Measurements from ENCODE around the gene SPRED1.

SPRED1 gene

DNA sequence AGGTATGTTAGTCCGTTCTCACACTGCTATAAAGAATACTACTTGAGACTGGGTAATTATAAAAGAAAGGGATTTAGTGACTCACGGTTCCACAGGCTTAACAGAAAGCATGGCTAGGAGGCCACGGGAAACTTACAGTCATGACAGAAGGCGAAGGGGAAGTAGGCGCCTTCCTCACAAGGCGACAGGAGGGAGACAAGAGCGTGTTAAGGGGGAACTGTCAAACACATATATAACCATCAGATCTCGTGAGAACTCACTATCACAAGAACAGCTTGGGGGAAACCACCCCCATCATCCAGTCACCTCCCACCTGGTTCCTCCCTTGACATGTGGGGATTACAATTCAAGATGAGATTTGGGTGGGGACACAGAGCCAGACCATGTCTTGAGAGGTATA is 30.4 kb downstream of the SPRED1 start:
- no peak for DNase-seq (ENCODE audit: low read depth)

- no peak for DNase-seq (ENCODE audit: low read depth)
These were observed 32.8 kb downstream of the SPRED1 start for GRCh38 chr15:38285456-38285855.

- no peak for DNase-seq (ENCODE audit: low read depth)
These were observed 41.5 kb downstream of the SPRED1 start for GRCh38 chr15:38294126-38294525.

DNA sequence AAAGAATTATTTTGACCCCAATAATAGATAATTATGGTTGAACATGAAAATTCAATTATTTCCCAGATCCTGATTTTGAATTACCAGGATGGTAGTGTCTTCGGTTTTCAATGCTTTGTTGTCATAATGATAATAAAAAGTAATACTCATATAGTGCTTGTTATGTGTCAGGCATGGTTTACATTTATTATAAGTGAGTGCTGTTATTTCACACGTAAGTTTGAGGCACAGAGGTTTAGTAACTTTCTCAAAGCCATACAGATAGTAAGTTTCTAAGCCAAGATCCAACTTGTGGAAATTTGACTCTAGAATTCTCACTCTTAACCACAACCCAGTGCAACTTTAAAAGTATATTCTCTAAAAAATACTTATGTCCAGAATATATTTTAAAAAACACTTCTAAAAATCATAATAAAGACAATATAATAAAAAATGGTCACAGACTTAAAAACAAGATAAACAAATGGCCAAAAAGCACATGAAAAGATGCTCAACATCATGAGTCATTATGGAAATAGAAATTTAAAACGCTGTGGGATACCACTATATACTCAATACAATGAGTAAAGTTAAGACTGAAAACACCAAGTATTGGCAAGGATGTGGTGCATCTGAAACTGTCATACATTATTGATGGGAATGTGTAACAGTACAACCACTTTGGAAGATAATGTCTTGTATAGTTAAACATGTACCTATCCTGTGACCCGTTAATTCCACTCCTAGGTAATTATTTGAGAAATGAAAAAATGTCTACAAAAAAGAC is 45.2 kb downstream of the SPRED1 start:
- DNase-seq (ENCODE audit: low read depth), result no peak

- DNase-seq (ENCODE audit: low read depth), result no peak
These were observed 46.6 kb downstream of the SPRED1 start for GRCh38 chr15:38299216-38299615.

GRCh38 chr15:38300395-38300794 is 47.8 kb downstream of the SPRED1 start:
- DNase-seq (ENCODE audit: low read depth), result no peak

GRCh38 chr15:38304481-38304880 is 51.8 kb downstream of the SPRED1 start:
- DNase-seq (ENCODE audit: low read depth), result no peak

DNA sequence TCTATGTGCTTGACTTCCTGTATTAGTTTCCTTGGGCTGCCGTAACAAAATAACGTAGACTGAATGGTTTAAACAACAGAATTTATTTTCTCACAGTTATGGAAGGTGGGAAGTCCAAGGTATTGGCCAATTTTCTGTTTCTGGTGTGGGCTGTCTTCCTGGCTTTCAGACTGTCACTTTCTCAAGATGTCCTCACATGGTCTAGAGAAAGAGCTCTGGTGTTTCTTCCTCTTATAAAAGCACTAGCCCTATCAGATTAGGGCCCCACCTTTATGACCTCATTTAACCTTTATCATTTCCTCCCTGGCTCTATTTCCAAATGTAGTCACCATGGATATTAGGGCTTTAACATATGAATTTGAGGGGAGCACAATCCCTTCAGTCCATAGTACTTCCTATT is 54.6 kb downstream of the SPRED1 start:
- DNase-seq (ENCODE audit: low read depth), result no peak

- DNase-seq (ENCODE audit: low read depth), result no peak
These were observed 55.4 kb downstream of the SPRED1 start for GRCh38 chr15:38307861-38308641.

DNA sequence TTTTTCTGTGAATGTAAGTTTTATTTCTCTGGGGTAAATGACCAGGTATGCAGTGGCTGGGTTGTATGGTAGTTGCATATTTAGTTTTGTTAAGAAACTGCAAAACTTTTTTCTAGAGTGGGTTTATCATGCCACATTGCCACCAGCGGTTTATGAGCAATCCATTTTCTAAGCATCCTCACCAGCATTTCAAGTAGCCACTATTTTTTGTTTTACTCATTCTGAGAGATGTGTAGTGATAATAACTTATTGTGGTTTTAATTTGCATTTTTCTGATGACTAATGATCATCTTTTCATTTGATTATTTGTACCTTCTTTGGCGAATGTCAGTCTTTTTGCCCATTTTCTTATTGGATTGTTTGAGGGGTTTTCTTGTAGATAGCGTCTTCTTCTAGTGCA is 56.2 kb downstream of the SPRED1 start:
- no peak for DNase-seq (ENCODE audit: low read depth)

DNA sequence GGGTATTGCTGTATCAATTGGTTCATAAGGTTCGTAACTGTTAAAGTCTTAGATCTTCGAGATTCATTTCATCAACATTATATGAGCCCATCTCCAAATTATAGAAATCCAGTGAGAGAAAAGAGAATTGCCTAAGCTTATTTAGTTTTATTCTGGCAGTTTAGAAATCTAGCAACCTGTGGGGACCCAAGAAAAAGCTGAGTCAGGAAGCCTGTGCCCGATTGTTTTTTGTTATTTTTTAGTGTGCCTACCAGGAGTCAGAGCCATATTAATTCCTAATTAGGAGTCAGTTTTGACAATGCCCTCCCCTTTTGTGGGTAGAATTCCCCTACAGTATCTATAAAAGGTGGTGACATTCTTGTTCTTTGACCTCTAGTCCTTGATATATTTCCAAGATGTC is 59.6 kb downstream of the SPRED1 start:
- DNase-seq (ENCODE audit: low read depth), result no peak

- DNase-seq (ENCODE audit: low read depth), result no peak
These were observed 63.7 kb downstream of the SPRED1 start for GRCh38 chr15:38316311-38316710.

DNA sequence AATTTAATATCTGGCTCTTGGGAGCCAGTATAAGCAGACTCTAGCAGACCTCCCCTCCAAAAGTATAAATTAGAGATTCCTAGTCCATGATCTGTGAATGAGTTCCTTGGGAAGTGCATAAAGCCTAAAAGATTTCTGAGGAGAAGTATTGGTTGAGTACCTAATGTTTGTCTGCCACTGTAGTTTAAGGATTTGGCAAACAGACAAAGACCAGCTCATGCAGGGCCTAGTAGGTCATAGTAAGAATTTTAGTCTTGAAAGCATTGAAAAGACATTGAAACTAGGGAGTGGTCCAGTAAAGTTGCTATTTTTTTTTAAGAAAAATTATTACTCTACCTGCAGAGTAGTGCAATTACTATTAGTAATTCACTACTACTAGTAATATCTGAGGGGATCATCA is 67.5 kb downstream of the SPRED1 start:
- no peak for DNase-seq (ENCODE audit: low read depth)

DNA sequence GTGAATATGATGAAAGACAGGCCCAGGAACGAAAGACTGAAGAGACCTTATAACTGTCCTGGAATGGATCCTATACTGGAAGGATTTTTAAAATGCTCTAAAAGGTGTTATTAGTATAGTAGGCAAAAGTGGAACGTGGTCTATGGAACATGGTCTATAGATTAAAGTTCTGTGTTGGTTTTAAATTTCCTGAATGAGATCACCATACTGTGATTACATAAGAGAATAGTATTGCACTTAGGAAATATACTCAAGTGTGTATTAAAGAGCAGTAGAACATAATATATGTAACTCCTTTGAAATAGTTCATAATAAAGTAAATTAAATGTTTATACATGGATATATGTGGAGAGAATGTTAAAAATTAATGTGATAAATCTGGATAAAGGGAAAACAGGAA is 68.2 kb downstream of the SPRED1 start:
- DNase-seq (ENCODE audit: low read depth), result no peak

GRCh38 chr15:38323895-38324294 is 71.3 kb downstream of the SPRED1 start:
- no peak for DNase-seq (ENCODE audit: low read depth)

GRCh38 chr15:38324939-38325647 is 72.5 kb downstream of the SPRED1 start:
- no peak for DNase-seq (ENCODE audit: low read depth)

DNA sequence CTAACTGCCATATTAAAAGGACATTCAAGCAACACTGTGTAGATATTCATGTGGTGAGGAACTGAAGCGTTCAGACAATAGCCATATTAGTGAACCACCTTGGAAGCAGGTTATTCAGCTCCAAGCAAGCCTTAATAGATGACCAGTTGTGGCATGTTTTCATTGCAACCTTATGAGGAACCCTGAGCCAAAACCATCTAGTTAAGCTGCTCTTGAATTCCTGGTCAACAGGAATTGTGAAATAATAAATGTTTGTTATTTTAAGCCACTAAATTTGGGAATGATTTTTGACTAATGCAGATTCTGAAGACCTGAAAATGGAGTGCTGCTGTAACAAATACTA is 73.0 kb downstream of the SPRED1 start:
- DNase-seq (ENCODE audit: low read depth), result no peak

GRCh38 chr15:38332711-38333110 is 80.1 kb downstream of the SPRED1 start:
- no peak for DNase-seq (ENCODE audit: low read depth)

GRCh38 chr15:38335116-38335515 is 82.5 kb downstream of the SPRED1 start:
- DNase-seq (ENCODE audit: low read depth), result no peak

- DNase-seq (ENCODE audit: low read depth), result no peak
These were observed 91.7 kb downstream of the SPRED1 start for GRCh38 chr15:38344351-38344750.

GRCh38 chr15:38349251-38349650 is 96.6 kb downstream of the SPRED1 start:
- no peak for DNase-seq (ENCODE audit: low read depth)

- DNase-seq (ENCODE audit: low read depth), result no peak
These were observed 98.8 kb downstream of the SPRED1 start for GRCh38 chr15:38351466-38351865.

GRCh38 chr15:38354315-38354929 is 101.8 kb downstream of the SPRED1 start:
- peak; percentile 38 for DNase-seq (ENCODE audit: low read depth)

Data from stimulated activated CD4-positive, alpha-beta T cell treated with anti-CD3 and anti-CD28 coated beads, Interleukin-2, amount 100 ng/mL, for 4 hours (primary cell).